ENCODE results near the gene JAKMIP3.
A peak's percentile ranks its signal among the peaks of the same experiment; 100 is the strongest.

JAKMIP3 gene

GRCh38 chr10:132065491-132066105 is at the start of gene JAKMIP3:
JAKMIP3 (plus strand) TSS chr10:132065946; CDS start chr10:132104809, 38,863 bp downstream.
- no peak for DNase-seq

- DNase-seq = no peak
Observed at GRCh38 chr10:132016514-132016913, 49.2 kb upstream of the JAKMIP3 start.

- no peak for DNase-seq
Observed at GRCh38 chr10:132018446-132018845, 47.3 kb upstream of the JAKMIP3 start.

GRCh38 chr10:132019366-132019765 is 46.4 kb upstream of the JAKMIP3 start:
- no peak for DNase-seq

- DNase-seq = no peak
Observed at GRCh38 chr10:132020456-132020855, 45.3 kb upstream of the JAKMIP3 start.

- no peak for DNase-seq
Observed at GRCh38 chr10:132021046-132021445, 44.7 kb upstream of the JAKMIP3 start.

GRCh38 chr10:132021504-132022143 is 44.1 kb upstream of the JAKMIP3 start:
- no peak for DNase-seq

GRCh38 chr10:132022241-132022640 is 43.5 kb upstream of the JAKMIP3 start:
- DNase-seq = no peak

GRCh38 chr10:132023092-132023811 is 42.5 kb upstream of the JAKMIP3 start:
- DNase-seq = peak; percentile 85 to 86

GRCh38 chr10:132027423-132027983 is 38.2 kb upstream of the JAKMIP3 start:
- DNase-seq = no peak

GRCh38 chr10:132028706-132029105 is 37.0 kb upstream of the JAKMIP3 start:
- no peak for DNase-seq

GRCh38 chr10:132030898-132031463 is 34.8 kb upstream of the JAKMIP3 start:
- DNase-seq = no peak

- DNase-seq = no peak
Observed at GRCh38 chr10:132033632-132034031, 32.1 kb upstream of the JAKMIP3 start.

- DNase-seq = no peak
Observed at GRCh38 chr10:132035476-132035875, 30.3 kb upstream of the JAKMIP3 start.

GRCh38 chr10:132036153-132036886 is 29.4 kb upstream of the JAKMIP3 start:
- no peak for DNase-seq

GRCh38 chr10:132036887-132037675 is 28.7 kb upstream of the JAKMIP3 start:
- no peak for DNase-seq

GRCh38 chr10:132037676-132037975 is 28.1 kb upstream of the JAKMIP3 start:
- no peak for DNase-seq

GRCh38 chr10:132039371-132039770 is 26.4 kb upstream of the JAKMIP3 start:
- no peak for DNase-seq

GRCh38 chr10:132040046-132040445 is 25.7 kb upstream of the JAKMIP3 start:
- DNase-seq = no peak

GRCh38 chr10:132041340-132041739 is 24.4 kb upstream of the JAKMIP3 start:
- no peak for DNase-seq

GRCh38 chr10:132043861-132044695 is 21.7 kb upstream of the JAKMIP3 start:
- no peak for DNase-seq

All from Kasumi-1 (cell line).